Measurements from ENCODE around the gene HYAL3.
"Not testable (repeated sequence)": the region's sequence is repeated elsewhere in the genome, so short reads cannot be mapped to it uniquely, and the experiment has no call there.

The HYAL3 gene

DNA sequence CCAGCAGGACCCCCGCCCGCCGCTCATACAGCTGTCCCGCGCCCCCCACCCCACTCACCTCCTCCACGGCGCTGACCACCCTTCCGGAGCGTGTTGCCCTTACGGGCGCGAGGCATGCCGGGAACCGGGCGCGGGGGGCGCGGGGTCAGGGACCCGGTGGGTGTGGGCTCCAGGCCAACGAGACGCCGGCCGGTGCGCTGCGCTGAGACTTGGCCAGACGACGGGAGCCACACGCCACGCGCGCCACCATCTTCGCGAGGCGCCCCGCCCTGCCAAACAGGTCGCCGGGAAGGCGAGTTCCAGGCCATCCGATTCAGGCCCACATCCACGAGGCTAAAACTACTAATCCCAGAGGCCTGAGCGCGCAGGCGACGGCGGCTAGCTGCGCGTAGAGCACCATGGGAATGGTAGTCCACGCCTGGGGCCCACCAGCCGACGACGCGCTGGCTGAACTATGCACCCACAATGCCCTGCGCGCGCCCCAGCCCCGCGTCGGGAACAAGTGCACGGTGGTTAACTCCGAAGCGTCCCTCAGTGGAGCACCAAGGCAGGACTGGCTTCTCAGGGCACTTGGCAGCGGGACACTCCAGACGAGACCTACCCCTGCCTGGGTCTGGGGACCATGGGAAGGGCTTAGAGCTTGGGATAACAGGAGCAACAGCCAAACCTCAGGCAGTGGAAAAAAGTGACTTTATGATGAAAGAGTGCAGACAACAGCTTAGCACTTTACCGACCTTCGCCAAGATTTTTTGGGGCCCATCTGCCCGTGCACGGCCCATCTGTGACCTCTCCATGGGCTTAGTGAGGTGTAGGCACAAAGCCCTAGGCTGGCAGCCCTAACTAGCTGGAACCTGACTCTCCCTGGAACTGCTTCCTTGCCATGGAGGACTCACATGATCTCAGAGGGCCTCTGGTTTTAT, 6.8 kb downstream of the HYAL3 start, which contains the start of gene IFRD2:
Gene IFRD2 (minus strand): TSS at position 271 of the 920 bp plus-strand sequence. CDS start 155 bp downstream, at position 116.
- DNase-seq (ENCODE audit: low read depth, low spot score): peak; percentile 92

GRCh38 chr3:50290161-50290641, 9.0 kb downstream of the HYAL3 start:
- DNase-seq (ENCODE audit: low read depth, low spot score): no peak

- DNase-seq (ENCODE audit: low read depth, low spot score): no peak
Observed at GRCh38 chr3:50289130-50289529, 10.1 kb downstream of the HYAL3 start.

DNA sequence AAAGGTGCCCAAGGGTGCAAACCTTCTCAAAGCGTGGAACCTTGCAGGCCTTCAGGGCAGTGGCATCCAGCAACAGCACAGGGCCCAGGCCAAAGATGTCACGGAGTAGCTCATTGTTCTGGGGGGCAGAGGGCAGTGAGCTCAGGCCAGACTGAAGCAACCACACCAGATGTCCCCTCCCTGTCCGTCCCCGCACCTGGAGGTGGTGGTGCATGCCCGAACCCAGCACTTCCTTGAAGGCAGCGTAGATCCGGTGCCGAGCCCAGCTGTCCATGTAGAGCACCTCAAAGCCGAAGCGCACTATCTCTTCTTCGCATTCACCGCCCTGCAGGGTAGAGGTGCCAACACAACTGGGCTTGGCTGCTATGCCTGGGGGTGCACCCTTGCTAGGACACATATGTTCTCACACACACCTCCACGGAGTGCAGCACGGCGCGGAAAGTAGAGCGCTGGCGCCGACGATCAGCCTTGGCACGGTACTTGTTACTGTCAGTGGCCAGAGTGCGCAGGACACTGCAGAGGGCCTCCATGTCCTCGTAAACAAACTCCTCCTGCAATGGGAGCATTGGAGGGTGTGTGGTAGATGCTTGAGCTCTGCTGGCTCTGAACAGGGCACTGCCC, 10.7 kb downstream of the HYAL3 start:
- no peak for DNase-seq (ENCODE audit: low read depth, low spot score)

DNA sequence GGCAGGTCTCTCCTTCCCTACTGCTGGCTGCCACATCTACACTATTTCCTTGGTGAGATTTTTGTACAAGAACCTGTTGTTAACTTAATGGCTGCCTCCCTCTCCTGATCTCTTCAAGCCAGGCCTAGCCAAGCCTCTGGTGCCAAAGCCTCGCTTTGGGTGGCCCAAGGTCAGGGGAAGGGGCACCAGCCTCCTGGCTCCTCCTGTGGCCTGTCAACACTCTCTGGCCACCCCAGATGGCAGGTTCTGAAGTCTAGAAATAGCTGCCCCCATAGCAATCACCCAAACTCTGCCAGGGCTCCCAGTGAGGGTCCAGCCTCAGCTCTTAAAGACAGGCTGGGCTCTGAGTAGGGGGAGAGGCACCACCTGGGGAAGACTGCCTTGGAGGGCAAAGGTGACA, 11.9 kb downstream of the HYAL3 start:
- no peak for DNase-seq (ENCODE audit: low read depth, low spot score)

DNA sequence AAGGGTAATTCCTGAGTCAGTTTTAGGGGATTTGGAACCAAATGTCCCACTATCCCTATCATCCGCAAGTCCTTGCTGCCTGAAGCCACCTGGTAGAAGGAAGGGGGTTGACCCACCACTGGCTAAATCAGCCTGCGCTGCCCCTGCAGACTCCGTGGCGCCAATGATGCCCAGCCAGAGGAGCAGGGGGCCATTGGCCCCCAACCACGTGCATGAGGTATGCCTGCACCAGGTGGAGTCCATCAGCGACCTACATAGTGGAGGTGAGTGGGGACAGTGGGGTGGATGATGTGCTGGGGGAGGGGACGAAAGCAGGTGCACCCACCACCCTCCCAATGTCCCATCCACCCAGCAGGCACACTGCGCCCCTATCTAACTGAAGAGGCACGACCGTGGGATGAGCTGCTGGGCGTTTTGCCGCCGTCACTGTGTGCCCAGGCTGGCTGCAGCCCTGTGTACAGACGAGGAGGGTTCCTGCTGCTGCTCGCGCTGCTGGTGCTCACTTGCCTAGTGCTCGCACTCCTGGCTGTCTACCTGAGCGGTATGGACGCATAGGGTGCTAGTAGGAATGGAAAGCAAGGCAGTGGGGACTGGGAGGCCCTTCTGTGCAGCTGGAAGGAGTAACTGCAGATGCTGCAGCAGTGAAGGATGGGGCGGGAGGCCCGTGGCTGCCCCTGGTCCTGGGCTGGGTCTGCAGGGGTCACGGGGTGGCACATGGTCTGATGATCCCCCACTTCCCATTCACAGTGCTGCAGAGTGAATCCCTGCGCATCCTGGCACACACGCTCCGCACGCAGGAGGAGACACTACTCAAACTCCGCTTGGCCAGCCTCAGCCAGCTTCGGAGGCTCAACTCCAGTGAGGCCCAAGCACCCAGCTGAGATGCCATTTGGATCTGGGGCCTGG, 12.6 kb downstream of the HYAL3 start:
- DNase-seq (ENCODE audit: low read depth, low spot score): no peak

DNA sequence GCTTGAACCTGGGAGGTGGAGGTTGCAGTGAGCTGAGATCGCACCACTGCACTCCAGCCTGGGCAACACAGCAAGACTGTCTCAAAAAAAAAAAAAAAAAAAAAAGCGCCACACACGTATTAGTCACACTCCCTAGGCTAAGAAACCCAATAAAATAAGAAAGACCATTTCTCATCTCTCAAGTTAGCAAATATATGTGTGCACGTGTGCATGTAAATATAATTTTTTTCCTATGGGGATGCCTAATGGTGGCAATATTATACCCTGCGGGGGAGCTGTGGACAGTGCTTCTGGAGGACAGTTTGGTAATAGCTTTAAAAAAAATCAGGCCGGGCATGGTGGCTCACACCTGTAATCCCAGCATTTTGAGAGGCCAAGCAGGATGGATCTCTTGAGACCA, 15.1 kb downstream of the HYAL3 start:
- not testable (repeated sequence) for DNase-seq (ENCODE audit: low read depth, low spot score)

GRCh38 chr3:50279255-50280016, 19.8 kb downstream of the HYAL3 start:
- no peak for DNase-seq (ENCODE audit: low read depth, low spot score)

DNA sequence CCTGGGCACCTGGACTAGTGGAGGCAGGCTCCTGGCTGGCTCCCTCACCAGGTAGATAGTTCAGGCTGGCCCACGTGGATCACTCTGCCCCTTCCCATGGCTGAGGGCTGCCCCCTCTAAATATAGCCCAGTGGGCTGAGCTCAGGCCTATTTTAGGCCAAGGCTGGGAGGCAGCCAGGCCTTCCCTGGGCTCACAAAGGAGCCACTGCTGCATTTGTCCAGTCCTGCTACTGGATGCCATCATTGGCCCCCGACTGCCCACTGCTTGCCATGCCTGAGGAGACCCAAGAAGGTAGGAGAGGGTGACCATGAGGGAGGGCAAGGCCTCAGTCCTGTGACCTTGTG, 20.4 kb downstream of the HYAL3 start, which contains the start of gene LSMEM2:
Gene LSMEM2 (plus strand): TSS at position 208 of the 345 bp plus-strand sequence. CDS start 27 bp downstream, at position 235.
- DNase-seq (ENCODE audit: low read depth, low spot score): no peak

DNA sequence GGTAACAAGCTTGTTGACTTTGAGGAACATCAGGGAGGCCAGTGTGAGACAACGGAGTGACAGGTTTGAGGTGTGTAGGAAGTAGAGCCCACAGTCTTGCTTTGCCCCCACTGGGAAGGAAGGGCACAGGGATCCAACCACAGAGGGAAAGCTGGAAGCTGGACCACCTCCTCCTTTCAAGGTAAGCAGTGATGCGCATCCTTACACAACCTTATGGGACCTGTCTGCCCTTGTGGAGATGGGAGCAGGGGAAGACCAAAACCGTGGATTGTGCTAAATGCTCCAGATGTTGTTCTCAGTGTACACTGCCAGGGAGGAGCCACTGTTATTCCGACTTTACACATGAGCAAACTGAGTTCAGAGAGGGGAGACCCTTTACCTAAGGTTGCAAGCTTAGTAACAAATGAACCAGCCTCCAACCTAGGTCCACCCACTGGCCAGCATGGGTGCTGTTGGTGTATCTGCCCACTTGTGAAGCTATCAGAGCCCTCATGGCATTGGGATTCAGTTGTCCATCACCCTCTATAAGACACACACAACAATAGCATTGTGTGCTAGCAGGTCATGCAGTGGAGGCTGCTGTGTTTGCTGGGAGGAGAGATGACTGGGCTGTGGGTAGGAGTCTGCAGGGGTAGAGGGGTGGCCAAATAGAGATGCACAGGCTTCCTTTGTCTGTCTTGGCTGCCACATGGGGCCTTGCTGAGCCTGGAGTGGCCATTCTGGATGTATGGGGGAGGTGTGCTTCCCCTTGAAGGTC, 20.9 kb downstream of the HYAL3 start:
- DNase-seq (ENCODE audit: low read depth, low spot score): no peak

DNA sequence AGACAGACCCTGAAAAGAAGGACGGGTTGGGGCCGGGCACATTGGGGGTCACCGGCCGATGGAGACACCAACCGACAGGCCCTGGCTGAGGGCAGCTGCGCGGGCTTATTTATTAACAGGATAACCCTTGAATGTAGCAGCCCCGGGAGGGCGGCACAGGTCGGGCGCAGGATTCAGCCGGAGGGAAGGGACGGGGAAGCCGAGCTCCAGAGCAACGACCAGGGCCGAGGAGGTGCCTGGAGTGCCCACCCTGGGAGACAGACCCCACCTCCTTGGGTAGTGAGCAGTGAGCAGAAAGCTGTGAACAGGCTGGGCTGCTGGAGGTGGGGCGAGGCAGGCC, 22.5 kb downstream of the HYAL3 start:
- DNase-seq (ENCODE audit: low read depth, low spot score): no peak

DNA sequence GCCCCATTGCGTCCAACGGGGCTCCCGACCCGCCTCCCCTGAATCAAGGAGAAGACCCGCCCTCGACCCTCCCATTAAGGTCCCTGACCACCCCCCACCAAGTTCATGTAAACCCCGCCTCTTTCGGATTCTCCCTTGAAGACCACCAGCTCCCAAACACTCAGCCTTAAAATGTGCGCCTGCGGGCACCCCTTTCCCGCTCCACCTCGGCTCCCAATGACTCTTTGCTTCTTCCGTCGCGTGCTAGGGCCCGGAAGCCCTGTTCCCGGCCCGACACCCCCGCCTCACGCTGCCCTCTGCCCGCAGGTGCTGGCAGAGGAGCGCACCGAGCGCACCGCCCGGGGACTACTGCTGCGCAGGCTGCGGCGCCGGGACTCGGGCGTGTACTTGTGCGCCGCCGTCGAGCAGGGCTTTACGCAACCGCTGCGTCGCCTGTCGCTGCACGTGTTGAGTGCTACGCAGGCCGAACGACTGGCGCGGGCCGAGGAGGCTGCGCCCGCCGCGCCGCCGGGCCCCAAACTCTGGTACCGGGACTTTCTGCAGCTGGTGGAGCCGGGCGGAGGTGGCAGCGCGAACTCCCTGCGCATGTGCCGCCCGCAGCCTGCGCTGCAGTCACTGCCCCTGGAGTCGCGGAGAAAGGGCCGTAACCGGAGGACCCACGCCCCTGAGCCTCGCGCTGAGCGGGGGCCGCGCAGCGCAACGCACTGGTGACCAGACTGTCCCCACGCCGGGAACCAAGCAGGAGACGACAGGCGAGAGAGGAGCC, 23.0 kb downstream of the HYAL3 start:
- DNase-seq (ENCODE audit: low read depth, low spot score): no peak

GRCh38 chr3:50275141-50275995, 23.8 kb downstream of the HYAL3 start:
- DNase-seq (ENCODE audit: low read depth, low spot score): no peak

GRCh38 chr3:50274371-50275104, 24.7 kb downstream of the HYAL3 start:
- DNase-seq (ENCODE audit: low read depth, low spot score): peak; percentile 55

- DNase-seq (ENCODE audit: low read depth, low spot score): no peak
Observed at GRCh38 chr3:50273689-50274065, 25.5 kb downstream of the HYAL3 start.

DNA sequence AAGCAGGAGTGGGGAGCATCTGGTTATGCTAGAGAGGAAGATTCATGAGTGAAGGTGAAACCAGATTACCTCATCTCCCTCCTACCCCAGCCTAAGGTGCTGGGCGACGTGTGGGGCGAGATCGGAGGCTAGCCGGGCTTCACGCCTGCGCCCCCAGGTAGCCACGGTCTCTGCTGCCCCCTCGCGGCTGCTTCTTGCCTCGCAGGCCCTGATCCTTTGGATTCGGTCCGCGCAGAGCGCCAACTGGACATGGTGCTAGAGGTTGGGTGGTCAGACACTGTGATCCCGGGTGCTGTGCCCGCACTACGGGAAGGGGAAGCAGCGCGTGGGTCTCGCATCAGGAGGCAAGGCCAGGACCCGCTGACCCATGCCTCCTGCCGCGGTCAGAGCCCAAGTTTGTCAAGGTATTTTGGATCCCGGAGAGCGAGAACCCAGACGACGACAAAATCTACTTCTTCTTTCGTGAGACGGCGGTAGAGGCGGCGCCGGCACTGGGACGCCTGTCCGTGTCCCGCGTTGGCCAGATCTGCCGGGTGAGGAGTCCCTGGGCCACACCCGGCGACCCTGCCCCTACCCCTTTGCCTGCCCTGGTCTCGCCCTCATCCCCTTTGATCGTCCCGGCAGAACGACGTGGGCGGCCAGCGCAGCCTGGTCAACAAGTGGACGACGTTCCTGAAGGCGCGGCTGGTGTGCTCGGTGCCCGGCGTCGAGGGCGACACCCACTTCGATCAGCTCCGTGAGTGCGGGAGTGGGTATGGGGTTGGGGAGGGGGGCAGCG, 26.1 kb downstream of the HYAL3 start:
- peak; percentile 77 for DNase-seq (ENCODE audit: low read depth, low spot score)

DNA sequence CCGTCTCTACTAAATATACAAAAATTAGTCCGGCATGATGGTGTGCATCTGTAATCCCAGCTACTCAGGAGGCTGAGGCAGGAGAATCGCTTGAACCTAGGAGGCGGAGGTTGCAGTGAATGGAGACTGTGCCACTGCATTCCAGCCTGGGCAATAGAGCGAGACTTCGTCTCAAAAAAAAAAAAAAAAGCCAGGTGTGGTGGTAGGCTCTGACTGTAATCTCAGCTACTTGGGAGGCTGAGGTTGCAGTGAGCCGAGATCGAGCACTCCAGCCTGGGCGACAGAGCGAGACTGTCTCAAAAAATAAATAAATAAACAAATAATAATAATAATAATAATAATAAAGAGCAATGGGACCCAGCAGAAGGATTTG, 26.7 kb downstream of the HYAL3 start:
- not testable (repeated sequence) for DNase-seq (ENCODE audit: low read depth, low spot score)

Measured in activated CD4-positive, CD25-positive, alpha-beta regulatory T cell treated with anti-CD3 and anti-CD28 coated beads, Interleukin-2, amount 50 U/mL, for 16 hours (primary cell).